Measurements from ENCODE around the gene PNKD.

Gene PNKD

GRCh38 chr2:218392891-218393462 is 122.7 kb downstream of the PNKD start:
- no peak overlapping the region for H3K27ac ChIP-seq
- TF ChIP-seq ZFX (IDR thresholded peaks at IDR 0.05; ENCODE audit: borderline replicate concordance) (no peak), CTCF (IDR thresholded peaks at IDR 0.05) (no peak)

- TF ChIP-seq ZFX (IDR thresholded peaks at IDR 0.05; ENCODE audit: borderline replicate concordance) (no peak), CTCF (IDR thresholded peaks at IDR 0.05) (no peak)
- 0 out of 2 replicates have a peak overlapping the region, but pooled peaks have one; percentile 18 for H3K27ac ChIP-seq
Observed at GRCh38 chr2:218393750-218394290, 123.5 kb downstream of the PNKD start.

- no peak for TF ChIP-seq ZFX (IDR thresholded peaks at IDR 0.05; ENCODE audit: borderline replicate concordance)
- no peak for TF ChIP-seq CTCF (IDR thresholded peaks at IDR 0.05)
- H3K27ac ChIP-seq = peak overlapping the region; percentile 100; the same call in 1 of the 2 replicates
Observed at GRCh38 chr2:218394298-218395089, 124.2 kb downstream of the PNKD start.

- peak overlapping the region; percentile 100 for H3K27ac ChIP-seq
- no peak for TF ChIP-seq CTCF (IDR thresholded peaks at IDR 0.05)
- no peak for TF ChIP-seq ZFX (IDR thresholded peaks at IDR 0.05; ENCODE audit: borderline replicate concordance)
Observed at GRCh38 chr2:218395090-218395444, 124.7 kb downstream of the PNKD start.

- peak overlapping the region; percentile 100 for H3K27ac ChIP-seq
Observed at GRCh38 chr2:218395456-218395825, 125.1 kb downstream of the PNKD start.

GRCh38 chr2:218395826-218396687 is 125.7 kb downstream of the PNKD start:
- TF ChIP-seq ZFX (IDR thresholded peaks at IDR 0.05; ENCODE audit: borderline replicate concordance) (no peak), CTCF (IDR thresholded peaks at IDR 0.05) (peak; percentile 93)
- H3K27ac ChIP-seq = peak overlapping the region; percentile 100

More at GRCh38 chr2:218395456-218395825, 125.1 kb downstream of the PNKD start:
- TF ChIP-seq CTCF (IDR thresholded peaks at IDR 0.05) = no peak
- TF ChIP-seq ZFX (IDR thresholded peaks at IDR 0.05; ENCODE audit: borderline replicate concordance) = no peak

Data from 22Rv1 (cell line).